Activated T-cell treated with anti-CD3 and anti-CD28 coated beads for 4 hours (primary cell): Measurements from ENCODE around the gene THAP12.
"Not testable (repeated sequence)": the region's sequence is repeated elsewhere in the genome, so short reads cannot be mapped to it uniquely, and the experiment has no call there.

Experiments used
- DNase-seq: peaks from one replicate; pipeline ENCODE4 v3.0.0-alpha.2; 2020

The THAP12 gene, protein sequence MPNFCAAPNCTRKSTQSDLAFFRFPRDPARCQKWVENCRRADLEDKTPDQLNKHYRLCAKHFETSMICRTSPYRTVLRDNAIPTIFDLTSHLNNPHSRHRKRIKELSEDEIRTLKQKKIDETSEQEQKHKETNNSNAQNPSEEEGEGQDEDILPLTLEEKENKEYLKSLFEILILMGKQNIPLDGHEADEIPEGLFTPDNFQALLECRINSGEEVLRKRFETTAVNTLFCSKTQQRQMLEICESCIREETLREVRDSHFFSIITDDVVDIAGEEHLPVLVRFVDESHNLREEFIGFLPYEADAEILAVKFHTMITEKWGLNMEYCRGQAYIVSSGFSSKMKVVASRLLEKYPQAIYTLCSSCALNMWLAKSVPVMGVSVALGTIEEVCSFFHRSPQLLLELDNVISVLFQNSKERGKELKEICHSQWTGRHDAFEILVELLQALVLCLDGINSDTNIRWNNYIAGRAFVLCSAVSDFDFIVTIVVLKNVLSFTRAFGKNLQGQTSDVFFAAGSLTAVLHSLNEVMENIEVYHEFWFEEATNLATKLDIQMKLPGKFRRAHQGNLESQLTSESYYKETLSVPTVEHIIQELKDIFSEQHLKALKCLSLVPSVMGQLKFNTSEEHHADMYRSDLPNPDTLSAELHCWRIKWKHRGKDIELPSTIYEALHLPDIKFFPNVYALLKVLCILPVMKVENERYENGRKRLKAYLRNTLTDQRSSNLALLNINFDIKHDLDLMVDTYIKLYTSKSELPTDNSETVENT

DNA sequence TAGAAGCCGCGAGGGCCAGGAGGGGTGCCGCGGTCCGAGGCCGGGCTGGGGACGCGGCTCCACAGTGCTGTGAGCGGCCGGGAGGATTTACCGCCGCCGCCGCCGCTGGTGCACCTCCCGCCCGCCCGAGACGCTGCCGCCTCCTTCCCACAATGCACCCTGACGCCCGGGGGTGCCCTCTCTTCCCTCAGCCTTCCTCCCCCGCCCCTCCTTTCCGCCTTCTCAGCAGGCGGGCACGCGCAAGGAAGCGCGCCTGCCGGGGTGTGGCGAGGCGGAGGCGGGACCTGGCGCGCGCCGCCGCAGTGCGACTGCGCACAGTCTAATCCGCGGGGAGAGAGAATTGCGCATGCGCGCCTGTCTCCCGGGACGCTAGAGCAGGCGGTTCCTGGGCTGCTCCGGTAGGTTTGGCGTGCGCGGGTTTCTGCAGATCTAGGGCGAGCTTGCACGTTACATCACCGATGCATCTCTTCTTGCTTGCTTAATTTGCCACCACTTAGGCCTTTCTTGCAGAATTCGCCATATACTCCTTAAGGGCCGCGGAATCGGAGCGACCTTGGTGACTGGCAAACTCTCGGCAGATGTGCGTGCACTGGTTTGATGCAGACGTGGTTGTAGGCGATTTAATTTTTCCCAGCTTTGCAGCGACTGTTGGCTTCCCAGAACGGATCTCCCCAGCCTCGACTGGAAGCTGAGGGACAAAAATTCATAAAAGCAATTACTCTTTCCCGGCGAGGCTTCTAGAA is at the start of gene THAP12, which contains the start of gene GVQW3:
TSS of gene THAP12 (minus strand) at position 156 of the 743 bp plus-strand sequence. CDS start 296 bp downstream, outside the sequence.
TSS of gene GVQW3 (plus strand) at position 347 of the 743 bp plus-strand sequence. CDS start 506 bp downstream, outside the sequence.
- DNase-seq, result peak; percentile 95

DNA sequence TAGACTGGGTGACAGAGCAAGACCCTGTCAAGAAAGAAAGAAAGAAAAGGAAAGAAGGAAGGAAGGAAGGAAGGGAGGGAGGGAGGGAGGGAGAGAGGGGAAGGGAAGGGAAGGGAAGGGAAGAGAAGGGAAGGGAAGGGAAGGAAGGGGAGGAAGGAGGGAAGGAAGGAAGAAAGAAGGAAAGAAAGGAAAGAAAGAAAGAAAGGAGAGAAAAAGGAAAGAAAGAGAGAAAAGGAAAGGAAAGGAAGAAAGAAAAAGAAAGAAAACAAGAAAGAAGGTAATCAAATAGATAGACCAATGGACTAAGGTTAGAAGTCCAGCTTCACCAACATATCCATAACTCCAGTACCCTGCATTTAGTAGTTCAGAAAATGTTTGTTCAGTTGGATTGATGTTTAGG is 45.7 kb upstream of the THAP12 start:
- no peak for DNase-seq

DNA sequence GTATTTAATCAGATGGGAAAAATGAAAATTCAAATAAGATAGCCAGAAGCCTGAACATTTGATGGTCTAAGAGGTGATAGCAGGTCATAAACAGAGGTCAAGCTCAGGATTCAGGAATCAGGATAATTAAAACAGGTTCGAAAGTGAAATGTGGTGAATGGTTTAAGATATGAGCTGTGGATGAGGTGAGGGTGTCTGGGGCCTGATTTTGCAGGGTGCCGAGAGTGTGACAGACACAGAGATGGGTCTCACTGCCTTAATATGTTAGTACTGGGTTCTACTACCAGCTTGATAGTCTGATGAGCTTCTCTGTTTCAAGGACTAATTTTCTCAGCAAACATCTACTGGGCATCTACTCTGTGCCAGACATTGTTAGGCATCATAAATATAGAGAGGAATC is 44.0 kb upstream of the THAP12 start:
- no peak for DNase-seq

DNA sequence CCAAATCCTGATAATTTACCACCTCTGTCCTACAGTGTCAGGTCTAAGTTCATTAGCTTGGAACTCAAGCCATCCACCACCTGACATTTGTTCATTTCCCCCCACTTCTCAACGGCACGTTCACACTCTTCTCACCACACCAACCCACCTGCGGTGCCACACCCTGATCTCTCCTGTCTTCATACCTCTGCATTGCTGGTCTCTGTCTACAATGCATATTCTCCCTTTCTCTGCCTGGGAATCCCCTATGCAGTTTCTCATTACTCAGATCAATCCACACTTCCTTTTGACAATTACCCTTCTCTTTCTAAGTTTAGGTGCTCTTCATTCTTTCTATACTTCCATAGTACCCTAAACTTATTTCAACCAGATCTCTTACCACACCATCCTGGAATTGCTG is 43.4 kb upstream of the THAP12 start:
- no peak for DNase-seq

DNA sequence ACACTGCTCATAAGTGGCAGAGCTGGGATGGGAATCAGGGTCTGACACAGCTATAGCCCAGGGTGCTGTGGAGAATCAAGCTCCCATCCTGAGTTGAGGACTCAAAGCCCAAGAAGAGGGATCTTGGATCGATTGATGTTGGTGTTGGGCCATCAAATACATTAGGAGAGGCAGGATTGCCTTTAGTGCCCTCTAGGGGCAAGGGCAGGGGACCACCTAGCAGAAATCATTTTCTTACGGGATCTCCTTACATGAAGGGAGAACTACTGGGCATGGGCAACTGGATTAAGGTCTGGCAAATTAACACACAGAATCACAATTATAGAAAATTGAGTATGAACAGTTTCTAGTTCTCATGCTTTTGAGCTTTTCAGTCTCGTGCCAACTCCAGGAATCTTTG is 39.0 kb upstream of the THAP12 start:
- DNase-seq, result no peak

DNA sequence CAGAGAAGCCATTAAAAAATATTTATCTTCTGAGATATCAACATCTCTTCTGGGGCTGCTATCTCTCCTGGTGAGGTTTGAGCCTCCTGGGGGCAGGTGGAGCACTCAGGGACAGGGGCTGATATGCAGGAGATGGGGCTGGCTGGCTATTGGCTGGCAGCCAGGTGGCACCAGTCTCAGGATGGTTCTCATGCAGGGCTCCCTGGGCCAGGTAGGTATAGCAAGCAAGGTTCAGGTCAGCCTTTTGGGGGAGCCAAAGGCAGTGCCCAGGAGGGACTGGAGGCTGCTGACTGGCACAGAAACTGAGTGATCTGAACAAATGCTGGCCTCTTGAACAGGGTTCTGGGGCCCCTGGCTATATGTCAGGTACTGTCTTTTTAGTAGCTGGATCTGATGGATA is 34.1 kb upstream of the THAP12 start:
- no peak for DNase-seq

DNA sequence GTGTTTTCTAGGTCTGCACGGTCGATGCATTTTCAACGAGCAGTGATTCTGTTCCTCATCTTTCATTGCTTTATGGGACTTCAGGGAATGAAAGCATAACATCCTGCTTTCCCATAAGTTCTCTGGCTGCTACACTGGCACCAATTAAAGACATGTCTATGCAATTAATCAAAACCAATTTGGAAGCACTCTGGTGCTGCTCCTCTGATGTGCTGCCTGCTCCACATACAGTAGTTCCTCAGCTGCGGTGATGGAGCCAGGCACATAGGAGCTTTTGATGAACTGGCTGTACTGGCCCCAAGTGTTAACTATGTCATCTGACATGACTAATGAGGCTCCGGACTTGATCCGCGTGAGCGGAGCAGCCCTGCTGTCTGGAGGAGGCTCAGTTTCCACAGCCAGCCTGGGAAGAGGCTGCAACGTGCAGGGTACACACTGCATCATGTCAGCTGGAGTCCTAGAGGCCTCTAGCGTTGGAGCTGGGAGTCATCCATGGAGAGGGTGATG is 30.0 kb upstream of the THAP12 start:
- no peak for DNase-seq

DNA sequence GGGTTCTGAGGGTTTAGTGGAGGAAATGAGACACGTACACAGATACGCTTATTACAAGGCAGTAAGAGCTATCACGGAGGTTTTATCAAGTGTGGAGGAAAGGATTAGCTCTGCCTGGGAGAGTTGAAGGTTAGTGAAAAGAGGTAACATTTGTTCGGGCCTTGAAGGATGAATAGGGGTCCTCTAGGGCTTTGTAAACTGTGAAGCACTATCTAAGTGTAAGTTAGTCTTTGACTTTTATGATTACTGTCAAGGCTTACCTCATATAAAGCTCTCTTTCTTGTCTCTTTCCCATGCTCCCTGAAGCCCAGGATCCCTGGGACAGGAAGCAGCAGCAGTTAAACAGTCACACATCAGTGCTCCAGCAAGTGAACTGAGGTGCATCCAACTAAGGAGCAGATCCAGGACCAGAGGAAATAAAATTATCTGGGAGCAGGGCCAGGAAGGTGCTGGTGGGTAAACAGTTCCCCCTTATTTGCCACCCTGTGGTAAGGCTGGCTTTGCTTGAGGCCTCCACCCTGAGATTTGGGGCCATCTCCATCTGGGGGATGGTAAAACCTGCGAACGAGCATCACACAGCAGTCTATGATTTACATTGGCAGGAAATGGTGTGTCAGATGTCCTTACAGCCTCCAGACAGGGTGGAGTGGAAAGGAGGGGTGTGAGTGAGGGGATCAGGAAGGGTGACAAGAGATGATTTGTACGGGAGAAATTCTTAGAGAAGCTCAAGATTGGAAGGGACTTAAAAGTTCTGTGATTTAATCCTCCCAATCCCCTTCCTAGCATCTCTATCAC is 27.4 kb upstream of the THAP12 start:
- DNase-seq, result no peak

DNA sequence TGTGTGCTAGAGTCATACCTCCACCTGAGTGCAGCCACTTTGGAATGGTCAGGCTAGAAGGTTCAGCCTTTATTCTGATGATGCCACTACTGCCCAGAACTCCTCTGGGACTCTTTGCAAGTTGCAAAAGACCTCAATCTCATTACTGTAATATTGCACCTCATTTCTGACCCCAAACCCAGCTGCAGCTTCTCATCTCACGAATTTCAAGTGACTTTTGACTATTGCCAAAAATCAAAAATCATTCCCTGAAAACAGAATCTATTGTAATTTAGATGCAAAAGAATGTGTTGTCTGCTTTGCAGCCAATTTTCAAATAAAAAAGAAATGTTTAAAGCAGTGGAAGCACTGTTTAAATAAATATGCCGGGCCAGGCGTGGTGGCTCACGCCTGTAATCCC is 25.4 kb upstream of the THAP12 start:
- no peak for DNase-seq

DNA sequence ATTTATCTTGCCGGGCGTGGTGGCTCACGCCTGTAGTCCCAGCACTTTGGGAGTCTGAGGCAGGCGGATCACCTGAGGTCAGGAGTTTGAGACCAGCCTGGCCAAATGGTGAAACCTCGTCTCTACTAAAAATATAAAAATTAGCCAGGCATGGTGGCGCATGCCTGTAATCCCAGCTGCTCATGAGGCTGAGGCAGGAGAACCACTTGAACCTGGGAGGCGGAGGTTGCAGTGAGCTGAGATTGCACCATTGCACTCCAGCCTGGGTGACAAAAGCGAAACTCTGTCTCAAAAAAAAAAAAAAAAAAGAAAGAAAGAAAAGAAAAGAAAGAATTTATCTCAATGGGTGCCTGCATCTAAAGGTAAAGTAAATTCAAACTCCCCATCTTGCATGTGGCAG is 20.6 kb upstream of the THAP12 start:
- DNase-seq, result not testable (repeated sequence)

DNA sequence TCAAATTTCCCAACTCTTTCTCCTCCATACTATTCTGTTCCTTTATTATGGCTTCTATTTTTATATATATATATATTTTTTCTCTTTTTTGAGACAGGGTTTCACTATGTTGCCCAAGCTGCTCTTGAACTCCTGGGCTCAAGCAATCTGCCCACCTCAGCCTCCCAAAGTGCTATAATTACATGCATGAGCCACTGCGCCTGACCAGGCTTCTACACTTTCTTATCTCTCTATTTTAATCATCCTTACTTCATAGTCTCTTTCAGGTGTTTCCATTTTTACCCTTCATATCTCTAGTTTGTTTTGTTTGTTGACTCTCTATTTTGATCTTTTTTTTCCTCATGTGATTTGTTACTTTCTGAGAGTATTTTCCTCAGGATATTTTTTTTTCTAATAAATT is 20.0 kb upstream of the THAP12 start:
- no peak for DNase-seq

DNA sequence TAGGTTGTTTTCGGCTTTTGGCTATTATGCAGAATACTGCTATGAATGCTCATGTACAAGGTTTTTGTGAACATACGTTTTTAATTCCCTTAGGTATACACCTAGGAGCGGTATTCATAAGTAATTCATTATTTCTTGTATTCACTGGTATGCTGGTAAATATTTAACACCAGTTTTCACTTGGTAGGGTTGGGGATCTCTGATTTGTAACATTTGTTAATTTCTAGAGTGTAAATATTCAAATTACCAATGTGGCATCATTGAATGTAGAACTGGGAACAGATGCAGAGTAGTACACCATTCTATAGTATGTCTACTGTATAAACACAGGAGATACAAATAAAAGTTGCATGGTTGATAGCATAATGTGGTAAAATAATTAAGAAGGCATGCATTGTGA is 16.5 kb upstream of the THAP12 start:
- DNase-seq, result no peak

DNA sequence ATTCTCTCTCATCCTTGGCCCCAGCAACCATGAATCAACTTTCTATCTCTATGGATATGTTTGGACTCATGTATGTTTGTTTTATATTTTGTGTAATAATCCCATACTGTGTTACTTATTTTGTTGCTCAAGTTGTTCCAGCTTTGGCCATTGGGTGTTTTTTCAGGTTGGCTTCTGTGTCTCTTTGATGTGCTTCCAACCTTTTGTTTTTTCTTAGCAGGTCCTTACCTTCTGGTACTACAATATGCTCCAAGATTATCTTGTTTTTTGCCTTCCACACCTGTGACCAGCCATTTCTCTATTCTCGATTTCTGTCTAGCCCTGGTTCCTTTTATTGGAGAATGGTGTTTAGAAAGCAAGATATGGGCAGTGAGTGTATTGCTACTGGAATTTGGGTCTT is 14.4 kb upstream of the THAP12 start:
- DNase-seq, result no peak

DNA sequence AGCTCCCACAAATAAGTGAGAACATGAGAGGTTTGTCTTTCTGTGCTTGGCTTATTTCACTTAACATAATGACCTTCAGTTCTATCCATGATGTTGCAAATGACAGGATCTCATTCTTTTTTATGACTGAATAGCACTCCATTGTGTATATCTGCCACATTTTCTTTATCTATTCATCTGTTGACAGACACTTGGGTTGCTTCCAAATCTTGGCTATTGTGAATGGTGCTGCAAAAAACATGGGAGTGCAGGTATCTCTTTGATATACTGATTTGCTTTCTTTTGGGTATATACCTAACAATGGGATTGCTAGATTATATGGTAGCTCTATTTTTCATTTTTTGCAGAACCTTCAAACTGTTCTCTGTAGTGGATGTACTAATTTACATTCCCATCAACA is 13.5 kb upstream of the THAP12 start:
- no peak for DNase-seq

DNA sequence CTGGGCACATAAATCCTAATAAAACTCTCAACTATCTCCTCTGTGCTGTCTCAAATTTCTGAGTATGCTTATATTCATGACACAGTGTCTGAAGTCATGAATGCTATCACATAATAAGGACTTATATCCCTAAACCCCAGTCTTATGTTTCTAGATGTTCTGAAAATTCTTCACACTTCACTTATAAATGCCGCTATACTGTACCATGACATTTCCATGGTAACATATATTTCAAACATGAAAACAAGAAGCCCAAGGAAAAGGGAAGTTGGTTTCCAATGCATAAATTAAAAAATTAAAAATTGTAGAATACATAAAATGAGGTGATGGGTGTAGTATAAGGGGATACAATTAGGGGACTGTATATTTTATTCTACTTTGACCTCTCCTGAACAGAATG is 11.9 kb upstream of the THAP12 start:
- DNase-seq, result no peak

DNA sequence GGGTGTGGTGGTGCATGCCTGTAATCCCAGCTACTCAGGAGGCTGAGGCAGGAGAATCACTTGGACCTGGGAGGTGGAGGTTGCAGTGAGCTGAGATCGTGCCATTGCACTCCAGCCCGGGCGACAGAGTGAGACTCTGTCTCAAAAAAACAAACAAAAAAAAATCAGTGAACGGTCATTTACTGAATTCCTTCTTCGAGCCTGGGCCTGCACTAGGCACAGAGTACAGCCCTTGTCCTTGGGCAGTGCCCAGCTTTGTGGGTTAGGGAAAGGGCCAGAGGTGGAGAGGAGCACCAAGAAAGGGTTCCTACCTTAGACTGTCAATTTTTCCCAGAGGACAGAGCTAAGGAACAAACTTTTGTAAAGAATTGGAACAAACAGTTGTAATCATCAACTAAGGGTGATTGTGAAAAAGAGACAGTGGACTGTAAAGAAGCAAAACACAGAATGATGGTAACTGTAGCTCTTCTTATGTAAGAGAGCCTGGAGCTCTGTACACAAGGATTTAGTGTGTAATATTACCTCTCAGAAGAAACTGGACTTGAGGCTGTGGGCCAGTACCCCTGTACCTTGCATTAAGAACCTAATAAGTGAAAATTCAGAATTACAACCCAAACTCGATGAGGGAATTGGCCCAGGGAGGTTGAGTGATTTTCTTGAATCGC is 11.0 kb upstream of the THAP12 start:
- no peak for DNase-seq

DNA sequence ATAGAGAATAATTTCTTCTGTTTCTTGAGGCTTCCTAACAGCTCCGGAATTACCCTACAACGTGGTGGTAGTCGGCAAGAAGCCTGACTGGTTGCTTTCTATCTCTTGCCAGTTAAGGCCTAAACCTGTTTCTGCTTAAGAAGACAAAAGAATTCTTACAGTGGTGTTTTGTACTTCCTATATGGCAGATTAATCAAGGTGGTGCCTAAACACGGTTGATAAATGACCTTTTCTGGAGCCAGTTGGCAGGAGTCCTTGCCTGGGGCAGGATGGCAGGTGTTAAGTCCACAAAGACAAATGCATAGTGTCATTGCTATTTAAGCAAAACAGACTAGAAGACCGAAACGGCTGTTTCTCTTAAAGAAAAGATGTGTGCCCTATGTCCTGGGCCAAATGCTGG is 10.1 kb upstream of the THAP12 start:
- no peak for DNase-seq

DNA sequence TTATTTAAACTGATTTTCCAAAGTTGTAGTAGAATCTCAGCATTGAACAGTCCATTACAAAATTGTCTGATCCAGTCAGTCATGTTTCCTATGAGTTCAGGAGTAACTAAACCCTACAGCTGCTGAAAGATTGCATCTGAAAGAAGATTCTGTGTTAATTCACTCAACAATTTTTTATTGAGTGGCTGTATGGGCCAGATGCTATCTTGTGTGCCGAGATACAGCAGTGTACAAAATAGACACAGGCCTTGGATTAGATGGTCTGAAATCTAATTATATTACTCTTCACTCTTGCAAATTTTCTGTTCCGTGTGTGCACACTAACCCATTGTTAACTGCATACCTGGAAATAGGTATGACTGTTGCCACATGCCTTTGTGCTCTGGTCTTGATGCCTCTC is 7.5 kb upstream of the THAP12 start:
- no peak for DNase-seq

DNA sequence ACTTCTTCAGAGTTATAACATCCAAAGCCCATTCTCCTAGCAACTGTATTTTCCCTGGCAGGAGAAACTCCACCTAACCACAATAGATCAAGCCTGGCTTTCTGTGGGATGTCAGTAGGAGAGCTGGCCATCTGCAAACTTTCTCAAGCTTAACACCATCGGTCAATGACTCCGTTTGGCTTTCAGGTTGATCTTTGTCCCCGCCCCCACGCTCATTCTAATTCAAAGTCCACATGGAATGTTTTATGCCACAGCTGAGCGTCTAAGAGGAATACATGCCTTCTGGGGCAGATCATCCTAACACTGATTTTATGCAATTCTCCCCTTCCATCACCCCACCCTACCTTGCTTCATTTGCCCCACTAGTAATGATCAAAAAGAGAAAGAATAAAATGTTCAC is 5.0 kb upstream of the THAP12 start:
- DNase-seq, result no peak

DNA sequence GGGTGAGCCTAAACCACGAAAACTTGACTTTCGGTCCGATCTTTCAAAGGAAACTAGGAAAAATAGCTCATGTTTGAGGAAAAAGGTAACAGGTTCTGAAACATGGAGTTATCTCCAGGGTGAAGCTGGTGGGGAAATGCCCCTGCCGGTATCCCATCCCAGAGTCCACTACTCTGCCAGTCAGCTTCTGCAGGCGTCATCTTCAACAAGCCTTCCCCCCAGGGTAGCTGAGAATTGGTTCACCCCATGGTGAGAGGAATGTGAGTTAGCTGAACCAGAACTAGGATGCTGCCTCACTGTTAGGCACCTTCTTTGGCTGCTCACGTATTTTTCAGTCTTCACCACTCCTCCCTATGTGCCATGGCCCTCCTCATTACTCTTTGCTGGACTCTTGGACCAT is 1.3 kb upstream of the THAP12 start:
- no peak for DNase-seq

DNA sequence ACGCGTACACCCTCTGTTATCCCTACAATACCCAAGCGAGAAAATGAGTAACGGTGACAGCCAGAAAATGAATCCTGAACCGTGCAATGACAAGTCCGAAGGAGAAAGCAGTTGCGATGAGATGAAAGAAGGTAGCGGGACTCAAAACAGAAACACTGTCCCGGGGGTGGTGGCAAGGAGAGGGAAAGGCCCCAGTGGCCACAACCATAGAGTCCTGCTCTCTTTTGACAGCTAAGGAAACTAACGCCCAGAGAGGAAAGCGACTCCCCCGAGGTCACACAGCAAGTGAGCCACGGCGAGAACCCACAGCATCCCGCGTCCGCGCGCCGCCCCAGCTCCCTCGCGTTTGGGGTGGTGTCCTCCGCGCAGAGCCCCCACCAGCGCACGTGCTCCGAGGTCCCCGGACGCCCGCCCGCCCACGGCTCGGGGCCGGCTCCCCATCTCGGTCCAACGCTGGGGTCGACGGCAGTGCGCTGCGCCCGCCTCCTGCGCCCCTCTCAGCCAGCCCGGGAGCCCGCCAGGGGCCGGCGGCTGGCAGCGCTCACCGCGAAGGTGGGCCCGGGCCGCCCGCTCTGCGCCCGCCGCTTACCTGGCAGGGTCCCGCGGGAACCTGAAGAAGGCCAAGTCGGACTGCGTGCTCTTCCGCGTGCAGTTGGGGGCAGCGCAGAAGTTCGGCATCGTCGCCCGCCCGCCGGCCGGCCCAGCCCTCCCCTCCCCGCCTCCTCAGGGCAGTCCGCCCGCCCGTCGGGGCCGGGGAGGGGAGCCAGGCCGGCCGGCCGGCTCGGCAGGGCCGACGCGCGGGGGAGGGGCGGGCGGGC is 564 bp downstream of the THAP12 start:
- DNase-seq, result peak; percentile 31
